Smooth muscle cell (in vitro differentiated cells): ENCODE measurements around the gene PRDM13. TPM values are rescaled to one million over a fixed set of nuclear protein-coding genes. Genes with fewer than 3 reads are reported as not detected.

Experiments
- DNase-seq: peaks from one replicate; lab custom pipeline; 2025; ENCODE audit not compliant: unreplicated experiment; lab: John Stamatoyannopoulos, UW
- H2AFZ ChIP-seq: fragments of 200-600 bp; sonication (generic); 2 replicates; pipeline ENCODE4 v1.6.0; 2016; ENCODE audit warnings: antibody characterized with exemption, low read depth, mild to moderate bottlenecking
- H3F3A ChIP-seq: fragments of 200-600 bp; sonication (generic); 2 replicates; pipeline ENCODE4 v1.6.0; 2017; ENCODE audit warnings: antibody characterized with exemption, low read depth
- H3K27ac ChIP-seq: fragments of 200-600 bp; sonication (generic); 2 replicates; pipeline ENCODE4 v1.5.1; 2016; ENCODE audit warnings: low read depth, mild to moderate bottlenecking
- H3K27me3 ChIP-seq: fragments of 200-600 bp; sonication (generic); 2 replicates; pipeline ENCODE4 v1.6.1; 2016; ENCODE audit warnings: low read depth, mild to moderate bottlenecking
- H3K36me3 ChIP-seq: fragments of 200-600 bp; sonication (generic); 2 replicates; pipeline ENCODE4 v1.5.1; 2016; ENCODE audit warnings: low read depth
- H3K4me1 ChIP-seq: fragments of 200-600 bp; sonication (generic); 2 replicates; pipeline ENCODE4 v1.5.1; 2016; ENCODE audit warnings: low read depth
- H3K4me2 ChIP-seq: fragments of 200-600 bp; sonication (generic); 2 replicates; pipeline ENCODE4 v1.6.0; 2016; ENCODE audit warnings: mild to moderate bottlenecking
- H3K4me3 ChIP-seq: fragments of 200-600 bp; sonication (generic); 2 replicates; pipeline ENCODE4 v1.5.1; 2016; ENCODE audit warnings: mild to moderate bottlenecking
- H3K79me2 ChIP-seq: fragments of 200-600 bp; sonication (generic); 2 replicates; pipeline ENCODE4 v1.6.0; 2016; ENCODE audit warnings: low read depth, mild to moderate bottlenecking
- H3K9ac ChIP-seq: fragments of 200-600 bp; sonication (generic); 2 replicates; pipeline ENCODE4 v1.6.0; 2016; ENCODE audit warnings: low read depth
- H3K9me3 ChIP-seq: fragments of 200-600 bp; sonication (generic); replicated peaks from 2 replicates; pipeline ENCODE4 v1.5.1; 2016; ENCODE audit warnings: low read depth
- H4K20me1 ChIP-seq: fragments of 200-600 bp; sonication (generic); 2 replicates; pipeline ENCODE4 v1.6.0; 2016; ENCODE audit warnings: low read depth
- WGBS: methylation state at CpG from one replicate; pipeline ENCODE4 v1.1.7; 2016; ENCODE audit warnings: low lambda C conversion rate; 5-methylcytosine and 5-hydroxymethylcytosine counted together
- polyA plus RNA-seq: library from polyadenylated mRNA; unstranded; fragments of >200 nt; fragmentation: Nextera tagmentation; extraction: Ambion mirVana; gene quantifications from 2 replicates; pipeline ENCODE4 v1.2.1, GENCODE V29; 2016
- small RNA-seq: library from RNA; depleted of rRNA; stranded (forward); fragments of <200 nt; gene quantifications from one replicate; pipeline ENCODE3, GENCODE V24; 2014
- total RNA-seq: library from RNA; depleted of rRNA; stranded (reverse); fragments of >200 nt; gene quantifications from 2 replicates; pipeline ENCODE4 v1.2.3, GENCODE V29; 2014
- TF ChIP-seq, protein P1 (sequence below): fragments of 200-600 bp; sonication (generic); IDR thresholded peaks from 2 replicates; pipeline ENCODE4 v1.5.1; 2017; ENCODE audit warnings: borderline replicate concordance, mild to moderate bottlenecking, antibody characterized with exemption; ENCODE audit not compliant: insufficient read depth, poor library complexity, severe bottlenecking

The PRDM13 gene
- total and polyA plus RNA-seq, 2 experiments from 2014 or later: not detected

DNA sequence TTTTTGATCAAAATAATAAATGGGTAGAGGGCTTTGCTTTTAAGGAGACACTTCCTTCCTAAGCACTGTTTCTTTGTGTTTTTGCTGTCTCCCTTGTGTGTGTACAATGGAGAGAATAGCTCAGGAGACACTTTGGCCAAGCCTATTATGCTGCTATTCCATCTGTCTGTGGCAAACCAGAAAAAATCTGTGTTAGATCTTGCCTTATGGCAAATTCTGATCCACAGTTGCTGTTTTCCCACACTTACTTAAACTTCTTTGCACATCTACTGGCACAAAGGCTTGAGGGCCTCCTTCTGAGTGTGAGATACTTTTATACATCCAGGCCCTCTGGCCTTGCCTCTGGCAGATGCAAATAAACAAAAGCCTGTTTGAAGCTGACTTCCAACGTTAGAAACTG is 53.6 kb downstream of the PRDM13 start:
- no peaks in the 10 kb centered on the region for H4K20me1 ChIP-seq
- H3K9ac ChIP-seq: no peak overlapping the region
- TF ChIP-seq, protein P1, sequence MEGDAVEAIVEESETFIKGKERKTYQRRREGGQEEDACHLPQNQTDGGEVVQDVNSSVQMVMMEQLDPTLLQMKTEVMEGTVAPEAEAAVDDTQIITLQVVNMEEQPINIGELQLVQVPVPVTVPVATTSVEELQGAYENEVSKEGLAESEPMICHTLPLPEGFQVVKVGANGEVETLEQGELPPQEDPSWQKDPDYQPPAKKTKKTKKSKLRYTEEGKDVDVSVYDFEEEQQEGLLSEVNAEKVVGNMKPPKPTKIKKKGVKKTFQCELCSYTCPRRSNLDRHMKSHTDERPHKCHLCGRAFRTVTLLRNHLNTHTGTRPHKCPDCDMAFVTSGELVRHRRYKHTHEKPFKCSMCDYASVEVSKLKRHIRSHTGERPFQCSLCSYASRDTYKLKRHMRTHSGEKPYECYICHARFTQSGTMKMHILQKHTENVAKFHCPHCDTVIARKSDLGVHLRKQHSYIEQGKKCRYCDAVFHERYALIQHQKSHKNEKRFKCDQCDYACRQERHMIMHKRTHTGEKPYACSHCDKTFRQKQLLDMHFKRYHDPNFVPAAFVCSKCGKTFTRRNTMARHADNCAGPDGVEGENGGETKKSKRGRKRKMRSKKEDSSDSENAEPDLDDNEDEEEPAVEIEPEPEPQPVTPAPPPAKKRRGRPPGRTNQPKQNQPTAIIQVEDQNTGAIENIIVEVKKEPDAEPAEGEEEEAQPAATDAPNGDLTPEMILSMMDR: no peak
- H3K79me2 ChIP-seq: no peaks in the 10 kb centered on the region
- no peaks in the 10 kb centered on the region for H3K9me3 ChIP-seq
- no peak overlapping the region for H2AFZ ChIP-seq
- no peaks in the 10 kb centered on the region for H3K27me3 ChIP-seq
- H3K4me1 ChIP-seq: no peaks in the 10 kb centered on the region
- H3K27ac ChIP-seq: no peak overlapping the region
- no peak overlapping the region for H3K4me3 ChIP-seq
- no peak overlapping the region for H3K4me2 ChIP-seq
- no peaks in the 10 kb centered on the region for H3F3A ChIP-seq
- DNase-seq: no peak
- no peaks in the 10 kb centered on the region for H3K36me3 ChIP-seq
- 38% methylated on average over 1 of the region's 1 CpG for WGBS

DNA sequence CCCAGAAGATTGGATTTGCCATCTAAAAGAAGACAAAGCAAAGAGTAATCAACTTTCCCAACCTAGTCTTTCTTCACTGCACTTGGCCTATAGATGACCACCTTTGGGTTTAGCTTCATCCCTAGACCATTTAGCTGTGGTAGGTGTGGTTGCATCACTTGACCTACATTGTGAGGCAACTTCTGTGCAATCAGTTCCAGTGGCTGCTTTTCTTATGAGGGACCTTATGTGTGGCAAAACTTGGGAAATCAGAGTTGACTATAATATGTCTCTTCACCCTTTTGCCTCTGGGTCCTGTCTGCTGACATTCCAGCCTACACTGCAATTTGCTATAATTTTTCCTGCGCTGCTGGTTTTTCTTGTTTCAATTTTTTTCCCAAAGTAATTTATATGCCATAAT is 55.2 kb downstream of the PRDM13 start:
- DNase-seq: no peak
- no peak overlapping the region for H3K4me3 ChIP-seq
- H3K36me3 ChIP-seq: no peaks in the 10 kb centered on the region
- no peaks in the 10 kb centered on the region for H3K27me3 ChIP-seq
- H4K20me1 ChIP-seq: no peaks in the 10 kb centered on the region
- no peaks in the 10 kb centered on the region for H3K4me1 ChIP-seq
- H3K79me2 ChIP-seq: no peaks in the 10 kb centered on the region
- H3K4me2 ChIP-seq: no peak overlapping the region
- TF ChIP-seq, protein P1: no peak
- WGBS: 90% methylated on average over 1 of the region's 1 CpG
- H3K27ac ChIP-seq: no peak overlapping the region
- H2AFZ ChIP-seq: no peak overlapping the region
- H3K9me3 ChIP-seq: no peaks in the 10 kb centered on the region
- no peak overlapping the region for H3K9ac ChIP-seq
- no peaks in the 10 kb centered on the region for H3F3A ChIP-seq

DNA sequence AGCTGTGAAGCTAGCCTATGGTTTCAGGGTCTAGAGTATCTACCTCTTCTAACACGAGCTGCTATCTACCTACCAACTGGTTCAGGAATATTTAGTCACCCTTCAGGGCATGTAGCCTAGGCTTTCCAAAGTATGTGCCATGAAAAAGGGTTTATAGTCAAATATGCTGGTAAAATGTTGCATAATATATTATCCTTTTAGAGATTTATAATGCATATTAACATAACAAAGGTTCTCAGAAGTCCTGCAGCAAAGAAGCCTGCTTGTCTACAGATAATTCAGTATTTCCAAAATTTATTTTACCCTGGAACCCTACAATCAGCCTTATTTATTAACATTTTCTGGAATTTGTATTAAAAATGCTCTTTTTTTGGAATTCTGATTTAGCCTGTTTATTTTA is 56.0 kb downstream of the PRDM13 start:
- TF ChIP-seq, protein P1: no peak
- H4K20me1 ChIP-seq: no peaks in the 10 kb centered on the region
- H2AFZ ChIP-seq: no peak overlapping the region
- DNase-seq: no peak
- H3K9ac ChIP-seq: no peak overlapping the region
- no peaks in the 10 kb centered on the region for H3K36me3 ChIP-seq
- H3F3A ChIP-seq: no peaks in the 10 kb centered on the region
- H3K4me2 ChIP-seq: no peak overlapping the region
- WGBS: 85% methylated on average over 1 of the region's 1 CpG
- H3K4me1 ChIP-seq: no peaks in the 10 kb centered on the region
- no peaks in the 10 kb centered on the region for H3K27me3 ChIP-seq
- no peak overlapping the region for H3K27ac ChIP-seq
- no peak overlapping the region for H3K4me3 ChIP-seq
- no peaks in the 10 kb centered on the region for H3K79me2 ChIP-seq
- H3K9me3 ChIP-seq: no peaks in the 10 kb centered on the region

Small RNA genes lying within 50 kb of the gene (small RNA-seq; reads per million reads assigned to genes)
- gene RF00019: not detected

Other genes with a start within 250 kb of the PRDM13 start
- gene COQ3, start 212.6 kb upstream of the PRDM13 start, total RNA-seq: 5.0 and 6.2 TPM in 2 replicates
- gene COQ3, start 212.6 kb upstream of the PRDM13 start, polyA plus RNA-seq: 11.7 and 12.2 TPM in 2 replicates
- 70.9 and 119 TPM in 2 replicates for gene PNISR, start 181.5 kb upstream of the PRDM13 start, total RNA-seq
- 52.6 and 62.7 TPM in 2 replicates for gene PNISR, start 181.5 kb upstream of the PRDM13 start, polyA plus RNA-seq
- 17.1 and 25.1 TPM in 2 replicates for gene USP45, start 91.4 kb upstream of the PRDM13 start, total RNA-seq
- 4.7 and 6.5 TPM in 2 replicates for gene USP45, start 91.4 kb upstream of the PRDM13 start, polyA plus RNA-seq
- gene CCNC, start 38.2 kb upstream of the PRDM13 start, total RNA-seq: 67.7 and 111 TPM in 2 replicates
- gene CCNC, start 38.2 kb upstream of the PRDM13 start, polyA plus RNA-seq: 53.8 and 57.8 TPM in 2 replicates